Muscle layer of colon (tissue), 2 donors: Measurements from ENCODE around the gene ZFP3.
A peak's percentile ranks its signal among the peaks of the same experiment; 100 is the strongest.

Source experiments
- H3K27ac ChIP-seq: one replicate; pipeline ENCODE4 v1.7.0; 2013; ENCODE audit warnings: low read depth, mild to moderate bottlenecking, low read length, moderate library complexity
- H3K27me3 ChIP-seq, 2 donors: one replicate each; pipeline ENCODE4 v1.7.0; 2013; ENCODE audit warnings: low read length in 2 of 2, mild to moderate bottlenecking in 2 of 2; ENCODE audit not compliant: insufficient read depth in 2 of 2, control insufficient read depth in 1 of 2
- H3K36me3 ChIP-seq: one replicate; pipeline ENCODE4 v1.7.0; 2013; ENCODE audit warnings: mild to moderate bottlenecking, low read length; ENCODE audit not compliant: insufficient read depth
- H3K4me1 ChIP-seq: one replicate; pipeline ENCODE4 v1.7.0; 2013; ENCODE audit warnings: mild to moderate bottlenecking, low read length; ENCODE audit not compliant: insufficient read depth
- H3K4me3 ChIP-seq, 2 donors: one replicate each; pipeline ENCODE4 v1.7.0; 2013; ENCODE audit warnings: low read length in 2 of 2, low read depth in 1 of 2, mild to moderate bottlenecking in 1 of 2, moderate library complexity in 1 of 2
- H3K9ac ChIP-seq: one replicate; pipeline ENCODE4 v1.7.0; 2013; ENCODE audit warnings: low read length
- H3K9me3 ChIP-seq: one replicate; pipeline ENCODE4 v1.7.0; 2013; ENCODE audit warnings: mild to moderate bottlenecking, low read length
- donor health status: abdominal sarcoma.
- donor health status: Adenocarcinoma of cecum.

ZFP3 gene

GRCh38 chr17:5080591-5080990 lies 2.3 kb downstream of the ZFP3 start:
- Histone ChIP-seq H3K4me3 (no peak overlapping the region), H3K27me3 (no peaks in the 10 kb centered on the region), H3K9me3 (peaks cover 3% of the 10 kb centered on the region), H3K4me1 (peaks cover 17% of the 10 kb centered on the region), H3K9ac (no peak overlapping the region), H3K27ac (no peak overlapping the region), H3K36me3 (peaks cover 1% of the 10 kb centered on the region)

DNA sequence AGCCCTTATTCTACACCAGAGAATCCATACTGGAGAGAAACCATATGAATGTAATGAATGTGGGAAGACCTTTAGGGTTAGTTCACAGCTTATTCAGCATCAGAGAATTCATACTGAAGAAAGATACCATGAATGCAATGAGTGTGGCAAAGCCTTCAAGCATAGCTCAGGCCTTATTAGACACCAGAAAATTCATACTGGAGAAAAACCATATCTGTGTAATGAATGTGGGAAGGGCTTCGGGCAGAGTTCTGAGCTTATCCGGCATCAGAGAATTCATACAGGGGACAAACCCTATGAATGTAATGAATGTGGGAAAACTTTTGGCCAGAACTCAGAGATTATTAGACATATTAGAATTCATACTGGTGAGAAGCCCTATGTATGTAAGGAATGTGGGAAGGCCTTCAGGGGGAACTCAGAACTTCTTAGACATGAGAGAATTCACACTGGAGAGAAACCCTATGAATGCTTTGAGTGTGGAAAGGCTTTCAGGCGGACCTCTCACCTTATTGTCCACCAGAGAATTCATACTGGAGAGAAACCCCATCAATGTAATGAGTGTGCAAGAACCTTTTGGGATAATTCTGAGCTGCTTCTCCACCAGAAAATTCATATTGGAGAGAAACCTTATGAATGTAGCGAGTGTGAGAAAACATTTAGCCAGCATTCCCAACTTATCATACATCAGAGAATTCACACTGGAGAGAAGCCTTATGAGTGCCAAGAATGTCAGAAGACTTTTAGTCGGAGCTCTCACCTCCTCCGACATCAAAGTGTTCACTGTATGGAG lies 14.1 kb downstream of the ZFP3 start:
- Histone ChIP-seq H3K4me3 (no peak overlapping the region), H3K36me3 (peaks cover 46% of the 10 kb centered on the region), H3K9me3 (peaks cover 54% of the 10 kb centered on the region), H3K9ac (no peak overlapping the region), H3K27ac (no peak overlapping the region), H3K27me3 (no peaks in the 10 kb centered on the region), H3K4me1 (no peaks in the 10 kb centered on the region)

DNA sequence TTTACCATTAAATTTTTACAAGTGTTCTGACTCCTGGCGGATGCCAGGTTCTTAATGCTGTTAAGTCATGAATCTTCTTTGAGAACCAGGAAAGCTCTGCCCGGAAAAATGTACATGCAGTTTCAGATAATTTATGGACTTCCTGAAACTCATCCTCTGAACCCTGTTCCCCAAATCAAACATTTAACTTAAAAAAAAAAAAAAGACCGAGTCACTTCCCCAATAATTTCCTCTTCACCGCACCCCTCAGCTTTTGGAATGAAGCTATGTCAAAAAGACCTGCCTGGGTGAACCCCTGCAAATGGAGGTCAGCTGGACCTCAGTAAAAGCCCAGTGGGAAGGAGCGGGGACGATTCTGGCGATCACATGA lies 18.4 kb downstream of the ZFP3 start:
- H3K27ac ChIP-seq: no peak overlapping the region
- H3K36me3 ChIP-seq: peaks cover 9% of the 10 kb centered on the region
- peak overlapping the region; percentile 61 to 81 for H3K4me3 ChIP-seq
- H3K27me3 ChIP-seq: peaks cover 0 to 4% of the 10 kb centered on the region in 2 donors
- H3K9me3 ChIP-seq: peaks cover 20% of the 10 kb centered on the region
- H3K9ac ChIP-seq: no peak overlapping the region
- H3K4me1 ChIP-seq: no peaks in the 10 kb centered on the region

DNA sequence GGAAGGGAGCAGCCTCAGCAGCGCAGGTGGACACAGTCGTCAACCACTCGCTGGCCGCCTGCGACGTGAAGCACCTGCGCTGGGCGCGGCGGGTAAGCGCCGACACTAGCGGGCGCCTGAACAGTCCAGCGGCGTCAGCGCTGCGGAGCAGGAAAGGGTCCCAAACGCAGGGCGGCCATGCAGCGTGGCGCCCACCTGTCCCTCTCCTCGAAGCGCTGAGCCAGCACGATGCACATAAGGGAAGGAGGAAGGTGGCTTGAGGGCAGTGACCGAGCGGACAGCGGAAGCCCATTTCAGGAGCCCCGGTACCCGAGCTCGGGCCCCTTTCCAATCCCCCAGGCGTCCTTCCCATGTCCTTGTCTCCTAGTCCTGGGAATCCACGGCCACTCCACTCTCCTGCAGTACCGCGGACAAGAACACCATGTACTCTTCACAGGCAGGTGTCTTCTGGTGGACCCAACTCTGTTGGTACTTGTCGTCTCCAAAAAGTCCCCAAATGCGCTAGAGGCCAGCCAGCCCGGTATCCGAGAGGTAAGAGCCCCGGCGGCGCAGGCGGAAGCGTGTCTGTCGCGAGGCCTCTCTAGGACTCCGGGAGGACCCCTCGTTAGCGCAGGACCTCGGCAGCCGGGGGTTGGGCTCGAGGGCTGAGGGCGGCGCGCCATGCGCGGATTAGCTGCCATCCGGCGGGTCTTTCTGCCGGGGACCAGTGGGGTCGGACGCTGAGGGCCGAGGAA lies 19.0 kb downstream of the ZFP3 start:
- Histone ChIP-seq H3K9ac (no peak overlapping the region), H3K9me3 (peaks cover 15% of the 10 kb centered on the region), H3K36me3 (peaks cover 4% of the 10 kb centered on the region), H3K4me3 (peak overlapping the region; percentile 61 to 81), H3K27me3 (peaks cover 0 to 4% of the 10 kb centered on the region in 2 donors), H3K4me1 (no peaks in the 10 kb centered on the region), H3K27ac (no peak overlapping the region)

DNA sequence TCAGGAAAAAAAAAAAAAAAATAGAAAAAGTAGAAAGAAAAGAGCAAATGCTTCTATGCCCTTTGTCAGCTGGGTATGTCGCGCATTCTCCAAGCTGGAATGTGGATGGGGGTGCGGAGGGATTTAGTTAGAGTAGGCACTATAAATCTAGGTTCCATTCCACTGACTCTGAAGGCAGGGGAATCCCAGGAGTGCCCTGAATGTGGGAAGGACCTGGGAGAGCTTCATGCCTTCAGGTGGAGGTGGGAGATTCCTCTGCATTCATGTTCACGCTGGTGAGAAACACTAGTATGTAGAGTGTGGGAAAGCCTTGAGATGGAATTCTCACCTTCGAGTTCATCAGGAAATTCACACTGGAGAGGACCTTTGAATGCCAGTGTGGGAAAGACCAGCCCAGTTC lies 21.0 kb downstream of the ZFP3 start:
- no peak overlapping the region for H3K4me3 ChIP-seq
- H3K27ac ChIP-seq: no peak overlapping the region
- no peaks in the 10 kb centered on the region for H3K36me3 ChIP-seq
- H3K27me3 ChIP-seq: peaks cover 0 to 4% of the 10 kb centered on the region in 2 donors
- H3K9me3 ChIP-seq: no peaks in the 10 kb centered on the region
- H3K9ac ChIP-seq: no peak overlapping the region
- H3K4me1 ChIP-seq: no peaks in the 10 kb centered on the region

- Histone ChIP-seq H3K27ac (no peak overlapping the region), H3K27me3 (peaks cover 0 to 4% of the 10 kb centered on the region in 2 donors), H3K4me3 (no peak overlapping the region), H3K9ac (no peak overlapping the region), H3K9me3 (no peaks in the 10 kb centered on the region), H3K36me3 (no peaks in the 10 kb centered on the region), H3K4me1 (no peaks in the 10 kb centered on the region)
Observed at GRCh38 chr17:5100832-5101231, 22.6 kb downstream of the ZFP3 start.

GRCh38 chr17:5110816-5111215 lies 32.5 kb downstream of the ZFP3 start:
- Histone ChIP-seq H3K27ac (no peak overlapping the region), H3K9me3 (no peaks in the 10 kb centered on the region), H3K4me3 (peak overlapping the region; percentile 85 to 86), H3K36me3 (peaks cover 13% of the 10 kb centered on the region), H3K9ac (peak overlapping the region; percentile 46), H3K27me3 (peaks cover 6 to 13% of the 10 kb centered on the region in 2 donors), H3K4me1 (peaks cover 9% of the 10 kb centered on the region)

DNA sequence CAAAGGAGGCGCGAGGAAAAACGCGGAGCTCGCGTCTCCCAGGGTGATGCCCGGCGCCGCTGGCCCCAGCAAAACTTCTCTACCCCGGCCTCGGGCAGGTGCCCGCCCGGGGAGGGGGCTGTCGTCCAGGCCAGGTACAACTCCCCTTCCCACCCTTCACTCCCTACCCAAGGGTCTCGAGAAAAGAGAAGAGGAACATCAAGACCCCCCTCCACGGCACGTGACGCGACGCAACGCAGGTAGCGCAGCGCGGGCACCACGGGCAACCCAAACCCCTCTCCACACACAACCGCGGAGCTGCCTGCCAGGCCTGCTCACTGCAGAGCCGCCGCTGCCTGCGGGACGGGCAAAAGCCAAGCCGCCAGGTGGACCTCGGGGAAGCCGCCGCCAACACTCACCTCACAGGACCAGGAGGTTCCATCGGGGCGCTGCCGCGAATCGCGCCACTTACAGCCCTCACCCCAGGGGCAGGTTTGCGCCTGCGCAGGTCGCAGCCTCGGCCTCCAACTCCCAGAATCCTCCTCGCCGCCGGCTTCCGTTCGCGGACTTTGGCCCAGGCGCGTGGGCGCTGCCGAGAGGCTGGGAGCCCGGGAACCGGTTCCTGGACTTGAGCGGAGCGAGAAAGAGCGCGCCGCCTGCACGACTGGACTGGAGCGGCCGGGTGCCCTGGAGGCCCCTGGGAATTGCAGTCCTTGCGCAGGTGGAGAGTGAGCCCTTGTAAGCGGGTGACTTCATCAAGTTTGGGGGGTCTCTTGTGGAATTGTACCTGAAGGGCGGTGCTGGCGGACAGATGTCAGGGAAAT lies 33.3 kb downstream of the ZFP3 start, which contains the start of gene ZNF232:
Gene ZNF232, minus strand, starts transcription at position 477 of the 803 bp plus-strand sequence. Its CDS starts 56 bp downstream, at position 421.
- Histone ChIP-seq H3K4me1 (peaks cover 9% of the 10 kb centered on the region), H3K9me3 (no peaks in the 10 kb centered on the region), H3K36me3 (peaks cover 13% of the 10 kb centered on the region)

GRCh38 chr17:5115673-5116651 lies 37.7 kb downstream of the ZFP3 start, which contains the start of gene USP6:
TSS of gene USP6 (plus strand) at chr17:5116032. CDS start at chr17:5130368, 14,336 bp downstream.
- H3K27me3 ChIP-seq: peaks cover 15 to 23% of the 10 kb centered on the region in 2 donors
- no peak within 1 kb of the TSS for H3K27ac ChIP-seq
- no peaks in the 10 kb centered on the region for H3K36me3 ChIP-seq
- H3K4me1 ChIP-seq: peaks cover under 1% of the 10 kb centered on the region
- H3K9ac ChIP-seq: no peak within 1 kb of the TSS
- no peak within 1 kb of the TSS for H3K4me3 ChIP-seq
- H3K9me3 ChIP-seq: no peaks in the 10 kb centered on the region

More for the DNA sequence above, 33.3 kb downstream of the ZFP3 start, which contains the start of gene ZNF232:
- peak within 1 kb of the TSS; percentile 48 for H3K27ac ChIP-seq
- H3K9ac ChIP-seq: peak within 1 kb of the TSS; percentile 46
- H3K4me3 ChIP-seq: peak within 1 kb of the TSS; percentile 85 to 86
- H3K27me3 ChIP-seq: peaks cover 11 to 21% of the 10 kb centered on the region in 2 donors

DNA sequence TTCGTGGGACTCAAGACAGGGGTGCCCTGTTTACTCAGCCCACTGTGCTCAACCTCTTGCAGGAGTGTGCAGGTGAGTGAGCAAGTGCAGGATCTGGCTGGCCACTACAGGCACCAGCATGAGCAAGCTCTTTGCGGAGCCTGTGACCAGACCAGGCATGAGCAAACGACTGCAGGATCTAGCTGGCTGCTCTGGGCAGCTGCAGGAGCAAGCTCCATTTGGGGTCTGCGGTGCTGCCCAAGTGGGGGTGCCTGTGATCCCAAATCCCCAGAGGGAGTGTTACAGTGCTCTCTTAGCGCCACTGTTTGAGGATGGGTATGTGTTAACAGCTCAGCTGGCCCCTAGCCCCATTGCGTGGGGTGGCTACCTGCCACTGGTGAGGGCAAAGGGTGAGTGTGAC lies 40.0 kb downstream of the ZFP3 start:
- Histone ChIP-seq H3K9me3 (no peaks in the 10 kb centered on the region), H3K27me3 (peaks cover 15 to 29% of the 10 kb centered on the region in 2 donors), H3K4me1 (no peaks in the 10 kb centered on the region), H3K4me3 (no peak overlapping the region), H3K36me3 (no peaks in the 10 kb centered on the region), H3K27ac (no peak overlapping the region), H3K9ac (no peak overlapping the region)
